CD4-positive, alpha-beta T cell treated with Interleukin-21 for 1 hour (primary cell): Measurements from ENCODE around the gene MAGI2.
"Not testable (repeated sequence)": the region's sequence is repeated elsewhere in the genome, so short reads cannot be mapped to it uniquely, and the experiment has no call there.

ENCODE experiments used
- DNase-seq: peaks from one replicate; pipeline ENCODE4 v3.0.0-alpha.2; 2020

The MAGI2 gene

DNA sequence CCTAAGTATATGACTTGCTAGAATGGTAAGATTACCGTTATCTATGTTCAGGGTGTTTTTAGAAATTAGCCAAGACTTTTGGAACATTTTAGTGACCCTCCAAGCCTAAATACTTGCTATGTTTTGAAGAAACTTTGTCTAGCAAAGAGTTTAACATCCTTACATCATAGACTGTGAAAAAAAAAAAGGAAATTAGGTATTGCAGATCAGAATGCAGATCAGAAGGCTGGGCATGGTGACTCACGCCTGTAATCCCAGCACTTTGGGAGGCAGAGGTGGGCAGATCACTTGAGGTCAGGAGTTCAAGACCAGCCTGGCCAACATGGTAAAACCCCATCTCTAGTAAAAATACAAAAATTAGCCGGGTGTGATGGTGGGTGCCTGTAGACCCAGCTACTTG is 10.7 kb downstream of the MAGI2 start:
- DNase-seq: not testable (repeated sequence)

GRCh38 chr7:79436378-79436777 is 17.1 kb downstream of the MAGI2 start:
- DNase-seq: no peak

- DNase-seq: no peak
These were observed 18.6 kb downstream of the MAGI2 start for GRCh38 chr7:79434867-79435266.

DNA sequence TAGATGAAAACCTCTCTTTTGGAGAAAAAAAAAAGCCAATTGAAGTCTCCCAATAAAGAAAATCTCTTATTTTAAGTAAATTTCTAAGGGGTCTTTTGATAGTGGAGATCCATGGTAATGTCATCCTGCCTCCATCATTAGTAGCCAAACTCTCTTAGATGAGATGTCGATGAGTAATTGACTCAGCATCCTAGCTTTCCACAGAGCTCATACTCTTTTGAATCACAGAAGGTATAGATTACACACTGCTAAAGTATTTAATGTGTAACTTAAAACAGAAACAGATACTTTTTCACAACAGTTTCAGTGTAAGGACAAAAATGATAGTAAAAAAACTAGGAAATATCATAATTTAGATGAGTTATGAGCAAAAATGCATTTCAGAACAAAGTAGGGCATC is 19.4 kb downstream of the MAGI2 start:
- no peak for DNase-seq

- DNase-seq: no peak
These were observed 23.1 kb downstream of the MAGI2 start for GRCh38 chr7:79430391-79430790.

DNA sequence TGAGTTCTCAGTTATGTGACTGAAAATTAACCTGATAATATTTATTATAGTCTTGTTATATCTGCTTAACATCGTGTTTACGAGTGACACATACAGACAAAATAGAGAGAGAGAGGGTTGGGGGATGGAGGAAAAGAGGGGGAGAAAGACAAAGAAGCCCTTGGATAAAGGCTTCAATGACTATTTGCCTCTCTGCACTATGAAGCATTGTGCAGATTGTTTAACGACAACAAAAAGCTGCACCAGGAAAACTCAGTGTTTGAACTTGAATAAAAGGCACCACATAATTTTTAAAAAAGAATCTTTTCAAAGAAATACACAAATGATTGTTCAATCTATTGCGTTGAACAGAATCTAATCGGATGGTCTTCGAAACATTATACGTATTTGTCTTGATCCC is 27.8 kb downstream of the MAGI2 start:
- no peak for DNase-seq

- DNase-seq: no peak
These were observed 31.7 kb downstream of the MAGI2 start for GRCh38 chr7:79421751-79422150.

DNA sequence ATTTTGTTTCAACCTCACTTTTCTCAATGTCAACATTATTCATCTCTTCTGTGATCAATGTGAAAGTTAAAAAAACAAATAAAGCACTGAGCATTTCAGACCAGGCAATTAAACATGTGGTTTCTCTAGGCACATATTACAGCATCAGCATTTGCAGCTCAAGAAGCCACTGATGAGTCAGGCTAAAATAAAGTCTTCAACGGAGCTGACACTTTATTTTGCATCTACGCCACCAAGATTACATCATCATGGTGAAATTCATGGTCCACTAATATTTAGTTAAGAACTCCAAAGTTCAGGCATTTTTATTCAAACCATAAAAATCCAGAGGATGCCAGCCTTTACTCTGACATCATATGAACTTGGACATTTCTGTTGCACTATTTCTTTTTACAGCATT is 33.0 kb downstream of the MAGI2 start:
- no peak for DNase-seq

DNA sequence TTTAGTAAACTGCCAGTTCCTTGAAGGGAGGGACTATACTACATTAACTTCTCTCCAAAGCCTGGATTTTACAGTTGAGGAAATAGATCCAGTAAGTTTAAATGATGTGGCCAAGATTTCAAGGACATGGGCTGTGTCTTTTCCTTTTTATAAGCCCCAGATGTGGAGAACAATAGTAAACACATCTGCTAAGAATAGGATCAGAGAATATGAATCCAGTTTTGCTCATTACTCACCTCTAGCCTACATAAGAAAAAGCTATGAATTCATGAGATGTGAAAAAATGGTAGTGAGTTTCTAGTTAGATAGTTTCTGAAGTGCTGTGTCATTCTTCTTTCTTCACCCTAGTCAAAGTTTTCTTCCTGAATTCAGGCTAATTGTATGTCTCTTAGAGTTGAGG is 38.6 kb downstream of the MAGI2 start:
- DNase-seq: no peak

DNA sequence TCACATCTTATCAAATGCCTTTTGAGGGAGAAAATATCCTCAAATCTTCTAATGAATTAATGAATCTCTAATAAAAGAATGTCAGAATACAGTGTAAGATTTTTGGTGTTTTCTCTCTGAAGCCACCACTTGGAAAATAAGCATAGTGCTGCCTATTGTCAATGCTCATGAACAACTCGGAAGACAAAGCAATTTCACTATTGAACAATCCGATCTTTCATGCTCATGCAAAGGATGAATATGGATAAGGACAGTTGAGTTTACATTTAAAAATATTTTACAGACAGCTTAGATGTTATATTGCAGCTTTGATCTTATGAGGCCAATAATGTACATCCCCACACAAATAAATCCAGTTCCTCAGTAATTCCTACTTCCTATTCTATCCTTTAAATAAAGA is 40.6 kb downstream of the MAGI2 start:
- DNase-seq: no peak

GRCh38 chr7:79412438-79412837 is 41.0 kb downstream of the MAGI2 start:
- no peak for DNase-seq

GRCh38 chr7:79410345-79410744 is 43.1 kb downstream of the MAGI2 start:
- no peak for DNase-seq

- no peak for DNase-seq
These were observed 46.1 kb downstream of the MAGI2 start for GRCh38 chr7:79407351-79407750.

- no peak for DNase-seq
These were observed 47.1 kb downstream of the MAGI2 start for GRCh38 chr7:79406371-79406770.

DNA sequence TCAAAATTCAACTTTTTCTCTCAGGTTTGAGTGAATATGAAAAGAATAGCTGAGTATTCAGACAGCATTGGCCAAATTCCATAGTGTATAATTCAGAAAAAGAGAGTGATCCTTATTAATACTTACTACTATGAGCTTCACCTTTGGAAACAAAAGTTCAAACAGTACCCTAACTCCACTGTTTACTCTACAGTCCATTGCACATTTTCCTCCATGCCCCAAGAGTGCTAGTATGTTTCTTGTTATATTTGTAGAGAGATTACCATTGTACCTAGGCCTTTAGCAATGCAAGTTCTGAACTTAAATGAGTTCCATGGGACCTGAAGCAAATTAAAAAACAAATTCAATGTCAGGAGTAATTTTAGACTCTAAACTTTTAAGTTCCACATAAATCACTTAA is 48.1 kb downstream of the MAGI2 start:
- DNase-seq: no peak

GRCh38 chr7:79403879-79404278 is 49.6 kb downstream of the MAGI2 start:
- no peak for DNase-seq

DNA sequence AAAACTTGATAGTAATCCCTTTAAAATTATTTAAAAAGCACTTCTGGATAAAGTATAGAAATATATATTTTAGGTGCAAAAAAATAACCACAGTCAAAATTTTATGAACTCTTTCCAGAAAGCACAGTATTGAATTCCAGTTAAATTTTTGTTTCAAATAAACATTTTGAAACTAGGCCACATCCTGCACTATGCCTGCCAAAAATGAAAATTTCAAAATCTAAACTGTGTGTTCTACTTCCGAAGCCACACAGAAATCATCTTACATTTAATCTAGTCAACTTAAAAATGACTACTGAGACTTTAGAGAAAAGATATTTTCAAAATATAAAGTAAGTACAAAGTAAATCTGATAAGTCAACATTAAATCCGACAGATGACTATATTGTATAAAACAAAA is 50.0 kb downstream of the MAGI2 start:
- no peak for DNase-seq

- no peak for DNase-seq
These were observed 52.2 kb downstream of the MAGI2 start for GRCh38 chr7:79401254-79401653.

- DNase-seq: no peak
These were observed 53.2 kb downstream of the MAGI2 start for GRCh38 chr7:79400222-79400621.

- DNase-seq: no peak
These were observed 55.2 kb downstream of the MAGI2 start for GRCh38 chr7:79398138-79398749.

DNA sequence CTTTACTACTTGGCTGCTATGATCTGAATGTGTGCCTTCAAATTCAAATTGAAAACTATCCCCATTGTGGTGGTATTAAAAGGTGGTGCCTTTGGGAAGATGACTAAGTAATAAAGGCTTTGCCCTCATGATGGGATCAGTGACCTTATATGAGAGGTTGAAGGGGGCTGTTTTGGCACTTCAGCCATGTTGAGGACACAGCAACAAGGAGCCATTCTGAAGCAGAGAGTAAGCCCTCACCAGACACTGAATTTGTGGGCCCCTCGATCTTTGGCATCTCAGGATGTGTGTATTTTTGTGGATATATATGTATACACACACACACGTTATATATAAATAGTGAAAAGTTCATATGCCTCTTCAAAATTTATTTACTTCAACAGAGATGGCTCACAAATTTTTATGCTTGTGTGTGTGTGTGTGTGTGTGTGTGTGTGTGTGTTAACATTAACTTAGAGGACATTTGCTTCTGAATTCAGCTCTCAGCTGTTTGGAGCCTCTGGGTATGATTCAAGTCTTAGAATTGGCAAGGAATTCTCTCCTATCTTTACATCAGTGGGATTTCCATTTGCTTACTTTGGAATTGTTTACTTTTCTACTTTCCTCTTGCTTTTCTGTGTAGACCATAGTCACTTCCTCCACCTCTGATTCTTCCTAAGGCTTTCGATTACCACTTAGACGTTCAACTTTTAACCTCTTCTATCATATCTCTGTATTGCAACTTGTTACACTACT is 66.6 kb downstream of the MAGI2 start:
- no peak for DNase-seq

DNA sequence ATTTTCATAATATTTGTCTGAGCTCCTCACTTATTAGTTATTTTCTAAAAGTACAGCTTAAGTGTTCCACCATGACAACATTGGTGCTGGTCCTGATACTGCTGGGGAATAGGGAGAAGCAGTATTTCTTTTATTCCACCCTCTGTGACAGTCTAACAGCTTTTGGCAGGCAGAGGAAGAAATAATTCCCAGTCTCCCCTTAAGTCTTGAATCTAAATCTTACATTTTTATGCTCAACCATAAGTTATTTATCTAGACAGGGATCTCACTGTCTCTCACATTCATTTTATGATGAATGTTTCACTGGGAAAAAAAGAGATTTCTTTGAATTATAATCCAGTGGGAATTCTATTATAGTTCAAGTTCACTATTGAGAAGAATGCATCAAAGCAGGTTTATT is 71.5 kb downstream of the MAGI2 start:
- no peak for DNase-seq

DNA sequence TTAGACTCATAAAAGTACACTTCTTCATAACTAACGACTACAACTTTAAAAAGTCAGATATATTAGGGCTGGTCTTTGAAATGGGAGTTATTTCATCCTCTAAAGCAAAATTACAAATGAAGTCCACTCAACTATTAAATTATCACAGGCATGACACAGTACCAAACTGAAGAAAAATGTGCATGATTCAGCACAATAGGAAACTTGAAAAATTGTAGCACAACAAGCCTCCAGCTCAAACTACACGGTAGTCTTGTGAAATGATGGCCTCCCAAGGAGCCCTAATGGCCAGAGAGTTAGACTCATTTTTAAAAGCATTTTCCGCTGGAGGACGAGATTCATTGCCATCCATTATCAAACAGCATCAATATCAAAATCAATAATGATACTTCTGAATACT is 76.4 kb downstream of the MAGI2 start:
- no peak for DNase-seq

DNA sequence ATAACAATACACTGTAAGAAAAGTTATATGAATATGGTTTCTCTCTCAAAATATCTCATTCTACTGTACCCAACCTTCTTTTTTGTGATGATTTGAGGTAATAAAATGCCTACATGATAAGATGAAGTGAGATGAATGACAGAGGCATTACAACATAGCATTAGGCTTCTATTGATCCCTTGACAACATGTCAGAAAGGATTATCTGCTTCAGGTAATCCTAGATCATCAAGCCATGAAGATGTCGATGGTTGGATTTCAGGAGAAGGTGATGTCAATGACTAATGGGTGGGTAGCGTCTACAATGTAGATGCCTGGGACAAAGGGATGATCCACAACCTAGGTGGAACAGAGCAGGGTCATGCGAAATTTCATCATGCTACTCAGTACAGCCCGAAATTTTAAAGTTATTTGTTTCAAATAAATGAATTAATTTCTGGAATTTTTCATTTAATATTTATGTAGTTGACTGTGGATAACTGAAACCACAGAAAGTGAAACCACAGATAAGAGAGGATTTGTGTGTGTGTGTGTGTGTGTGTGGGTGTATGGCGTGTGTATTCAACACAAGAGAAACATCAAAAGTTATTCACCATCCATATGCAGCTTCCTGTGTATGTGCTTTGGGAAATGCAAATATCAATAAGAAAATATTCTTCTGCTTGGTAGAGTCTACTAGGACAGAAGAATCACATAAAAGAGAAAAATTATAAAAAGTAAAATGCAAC is 77.0 kb downstream of the MAGI2 start:
- DNase-seq: no peak
